HepG2 (cell line): Measurements from ENCODE around the gene PRR14. TPM values are rescaled to one million over a fixed set of nuclear protein-coding genes. Genes with fewer than 3 reads are reported as not detected.

ENCODE experiments used
- ATAC-seq: fragments of 200-7000 bp; cut with Tn5 transposase; 3 replicates; pipeline ENCODE4 v1.9.1; 2020; ENCODE audit warnings: mild to moderate bottlenecking, moderate library complexity
- BruUV-seq: library from RNA; stranded (reverse); fragments of 400-500 nt; replicated peaks from 2 replicates; lab custom pipeline; 2021; lab: Mats Ljungman, UMichigan
- CTCF ChIA-PET: fragments of 300-600 bp; formaldehyde crosslinking; extraction: SDS; loops from one replicate; lab custom pipeline; 2021; ENCODE audit warnings: low total read pairs, inconsistent platforms, low intra/inter-chr PET ratio; lab: Yijun Ruan, JAX
- POLR2A ChIA-PET: fragments of 350-600 bp; sonication (Branson Sonifier 250); formaldehyde crosslinking; loops from one replicate; lab custom pipeline; 2020; ENCODE audit warnings: antibody characterized with exemption, inconsistent platforms; lab: Yijun Ruan, JAX
- DNase-seq: peaks from one replicate; pipeline ENCODE4 v3.0.0-alpha.2; 2015; ENCODE audit warnings: low spot score
- FAIRE-seq: peaks from 3 replicates; lab custom pipeline; 2011; peaks lifted over from hg19 to GRCh38; lab: Jason Lieb, UNC
- H2AFZ ChIP-seq: one replicate; pipeline ENCODE4 v1.6.1; 2011; ENCODE audit warnings: low read length, inconsistent platforms
- H3K27ac ChIP-seq: fragments of 300-600 bp; 3 replicates; pipeline ENCODE4 v1.8.0; 2011; ENCODE audit warnings: mixed run types, mild to moderate bottlenecking, mixed read lengths, low read length, inconsistent platforms; ENCODE audit not compliant: insufficient read depth; ENCODE audit errors: extremely low read length
- H3K27me3 ChIP-seq, 2 experiments: fragments of 200-600 bp in 1 of 2; 2 replicates in 1 of 2; 3 replicates in 1 of 2; pipeline versions ENCODE4 v1.6.0 to v1.8.0; 2011; ENCODE audit warnings: low read length in 2 of 2, mild to moderate bottlenecking in 2 of 2, moderate library complexity in 2 of 2, inconsistent platforms in 1 of 2; ENCODE audit not compliant: insufficient read depth in 2 of 2, control insufficient read depth in 1 of 2
- H3K36me3 ChIP-seq, 2 experiments: fragments of 200-600 bp in 1 of 2; replicated peaks in 1 of 2; 2 replicates in 1 of 2; 3 replicates in 1 of 2; pipeline versions ENCODE4 v1.5.1 to v1.8.0; 2011; ENCODE audit warnings: low read length in 2 of 2, inconsistent platforms in 1 of 2; ENCODE audit not compliant: insufficient read depth in 2 of 2, control insufficient read depth in 1 of 2
- H3K4me1 ChIP-seq: 2 replicates; pipeline ENCODE4 v1.5.1; 2012; ENCODE audit warnings: low read length, inconsistent platforms; ENCODE audit not compliant: insufficient read depth
- H3K4me2 ChIP-seq: 2 replicates; pipeline ENCODE4 v1.6.0; 2011; ENCODE audit warnings: low read depth, low read length, inconsistent platforms
- H3K4me3 ChIP-seq, 3 experiments: fragments of 200-600 bp in 1 of 3; sonication (generic), shearing (Covaris generic) in 1 of 3; replicated peaks in 1 of 3; 2 replicates each; pipeline ENCODE4 v1.5.1; 2011 to 2016; ENCODE audit warnings: low read length in 3 of 3, inconsistent platforms in 2 of 3, low read depth in 2 of 3, mild to moderate bottlenecking in 2 of 3, control low read depth in 1 of 3, mixed read lengths in 1 of 3; ENCODE audit not compliant: insufficient read depth in 1 of 3
- H3K79me2 ChIP-seq: one replicate; pipeline ENCODE4 v1.6.1; 2011; ENCODE audit warnings: low read length, inconsistent platforms; ENCODE audit not compliant: insufficient read depth
- H3K9ac ChIP-seq: 2 replicates; pipeline ENCODE4 v1.6.0; 2011; ENCODE audit warnings: mild to moderate bottlenecking, low read depth, low read length, inconsistent platforms; ENCODE audit not compliant: insufficient read depth
- H3K9me3 ChIP-seq: 2 replicates; pipeline ENCODE4 v1.5.1; 2012; ENCODE audit warnings: mild to moderate bottlenecking, low read length
- H4K20me1 ChIP-seq: 2 replicates; pipeline ENCODE4 v1.6.0; 2011; ENCODE audit warnings: inconsistent platforms, mild to moderate bottlenecking, low read length, moderate library complexity; ENCODE audit not compliant: insufficient read depth
- AGO2 ChIP-seq: fragments of 200-400 bp; formaldehyde crosslinking; optimal IDR thresholded peaks from 2 replicates; pipeline ENCODE3; 2017; ENCODE audit warnings: mild to moderate bottlenecking, low read depth, low read length, moderate library complexity
- CREB3 ChIP-seq: sonication (generic); formaldehyde crosslinking; IDR thresholded peaks from 2 replicates; pipeline ENCODE4 v1.5.0; 2020; ENCODE audit warnings: missing genetic modification reagents
- HNRNPL ChIP-seq: fragments of 200-400 bp; formaldehyde crosslinking; IDR thresholded peaks from 2 replicates; pipeline ENCODE4 v1.6.1; 2017; ENCODE audit warnings: mild to moderate bottlenecking, low read depth, low read length
- KDM4B ChIP-seq: sonication (generic); formaldehyde crosslinking; IDR thresholded peaks from 2 replicates; pipeline ENCODE4 v1.4.0; 2020; ENCODE audit warnings: missing genetic modification reagents
- KDM5A ChIP-seq: fragments of 200-600 bp; sonication (generic); IDR thresholded peaks from 2 replicates; pipeline ENCODE4 v1.7.0; 2018; ENCODE audit warnings: antibody characterized with exemption, mild to moderate bottlenecking, low read length, borderline replicate concordance
- REST ChIP-seq, 2 experiments: IDR thresholded peaks; 2 replicates each; pipeline ENCODE4 v1.6.1; 2011 to 2012; ENCODE audit warnings: low read length in 2 of 2, borderline replicate concordance in 1 of 2, low read depth in 1 of 2, mild to moderate bottlenecking in 1 of 2, moderate library complexity in 1 of 2
- ZNF12 ChIP-seq: sonication (generic); formaldehyde crosslinking; IDR thresholded peaks from 2 replicates; pipeline ENCODE4 v1.5.0; 2020; ENCODE audit warnings: missing genetic modification reagents
- ZNF274 ChIP-seq: sonication (generic); formaldehyde crosslinking; IDR thresholded peaks from 2 replicates; pipeline ENCODE4 v1.5.1; 2020; ENCODE audit warnings: mild to moderate bottlenecking, missing genetic modification reagents
- ZNF280B ChIP-seq: sonication (generic); formaldehyde crosslinking; IDR thresholded peaks from 2 replicates; pipeline ENCODE4 v1.5.0; 2020; ENCODE audit warnings: missing genetic modification reagents, mild to moderate bottlenecking, borderline replicate concordance
- ZNF703 ChIP-seq: sonication (generic); formaldehyde crosslinking; IDR thresholded peaks from 2 replicates; pipeline ENCODE4 v1.5.1; 2020; ENCODE audit warnings: missing genetic modification reagents, mild to moderate bottlenecking, moderate library complexity, borderline replicate concordance
- WGBS: methylation state at CpG from one replicate; pipeline ENCODE4 v1.1.6; 2017; ENCODE audit warnings: low lambda C conversion rate; 5-methylcytosine and 5-hydroxymethylcytosine counted together
- in situ Hi-C: cut with HindIII; loops from 2 replicates; pipeline ENCODE4 v1.10.0; 2017; ENCODE audit warnings: low pct_unique_long_range_greater_than_20kb; ENCODE audit not compliant: extremely low pct_ligation_motif_present
- intact Hi-C: fragments of 100-400 bp; cut with micrococcal nuclease; formaldehyde crosslinking; loops from one replicate; pipeline ENCODE4 v1.10.0; 2022; ENCODE audit not compliant: unreplicated experiment
- polyA plus RNA-seq, 8 experiments: library from polyadenylated mRNA; depleted of rRNA in 3 of 8; stranded (reverse) in 7 of 8; unstranded in 1 of 8; fragments of >200 nt; fragmentation: Illumina TruSeq in 4 of 8; extraction: Trizol in 4 of 8; gene quantifications; 2 replicates each; pipeline versions ENCODE4 v1.2.1 to v1.2.3, GENCODE V29; 2011 to 2016; ENCODE audit warnings: low read depth in 4 of 8, missing spikeins in 1 of 8, mixed read lengths in 1 of 8; ENCODE audit not compliant: insufficient read depth in 1 of 8
- total RNA-seq, 5 experiments: library from RNA; depleted of rRNA; stranded (reverse); fragments of >200 nt; fragmentation: Illumina TruSeq; extraction: Trizol; gene quantifications; 2 replicates each; pipeline ENCODE4 v1.2.3, GENCODE V29; 2016; ENCODE audit warnings: low read depth in 1 of 5

PRR14 gene
- total and polyA plus RNA-seq, 2 of the 13 experiments (the other 11 are each of a cell fraction or from before 2014, with no cell fraction given), result 8.4 to 11.0 TPM

- POLR2A ChIA-PET, result interaction anchor here (1.2 kb wide), 1 partner anchor 92 kb away, joined by 3 read pairs; the partner anchor contains the start of gene PHKG2
- peaks cover 28% of the 10 kb centered on the region for H3K4me1 ChIP-seq
- BruUV-seq, result no TSS peak
- CTCF ChIA-PET, result no interaction called here
- ATAC-seq, result no peak
- H3K27me3 ChIP-seq, result no peaks in the 10 kb centered on the region; a peak in 1 of 5 replicates
- TF ChIP-seq ZNF274 (CRISPR knock-in tag) (no peak), AGO2 (peak; percentile 31), HNRNPL (no peak)
- no peak overlapping the region for H3K27ac ChIP-seq
- peaks cover 22% of the 10 kb centered on the region for H3K79me2 ChIP-seq
- in situ Hi-C loops (loop anchor here (25.0 kb wide), 1 partner anchor 844 kb away; the partner anchor contains the start of genes MAZ, MVP, PAGR1 and PRRT2), intact Hi-C loops (loop anchor here (10.0 kb wide), 2 partner anchors 131 to 571 kb away; partner anchors contain the start of gene ZNF768)
- H2AFZ ChIP-seq, result no peak overlapping the region
- H3K4me3 ChIP-seq, result no peak overlapping the region
- peaks cover 9 to 38% of the 10 kb centered on the region in 2 experiments; a peak in 4 of 5 replicates for H3K36me3 ChIP-seq
- no peak overlapping the region for H3K4me2 ChIP-seq
- FAIRE-seq, result no peak
- H3K9ac ChIP-seq, result no peak overlapping the region
- no peak for DNase-seq
- no peaks in the 10 kb centered on the region for H3K9me3 ChIP-seq
- H4K20me1 ChIP-seq, result peaks cover 13% of the 10 kb centered on the region; the same call in 1 of the 2 replicates
- WGBS, result 100% methylated on average over 6 of the region's 12 CpGs
Measured at GRCh38 chr16:30655815-30656347, 5.1 kb downstream of the PRR14 start.

GRCh38 chr16:30656388-30656787, 5.6 kb downstream of the PRR14 start:
- intact Hi-C loops, result loop anchor here (10.0 kb wide), 2 partner anchors 132 to 572 kb away; partner anchors contain the start of gene ZNF768
- Histone ChIP-seq H3K4me2 (no peak overlapping the region), H2AFZ (no peak overlapping the region), H3K4me1 (peaks cover 33% of the 10 kb centered on the region), H3K4me3 (no peak overlapping the region), H3K9me3 (no peaks in the 10 kb centered on the region), H3K36me3 (peaks cover 14 to 43% of the 10 kb centered on the region in 2 experiments), H3K79me2 (peaks cover 27% of the 10 kb centered on the region), H3K27me3 (no peaks in the 10 kb centered on the region; a peak in 1 of 5 replicates), H4K20me1 (peaks cover 18% of the 10 kb centered on the region; the same call in 1 of the 2 replicates), H3K27ac (no peak overlapping the region), H3K9ac (no peak overlapping the region)
- POLR2A ChIA-PET, result interaction anchor here (0.8 to 1.2 kb wide), 2 partner anchors 22 to 92 kb away, joined by 3 read pairs; partner anchors contain the start of gene PHKG2
- ATAC-seq, result no peak
- in situ Hi-C loops, result loop anchor here (25.0 kb wide), 1 partner anchor 844 kb away; the partner anchor contains the start of genes MAZ, MVP, PAGR1 and PRRT2
- DNase-seq, result no peak
- no peak for FAIRE-seq
- CTCF ChIA-PET, result no interaction called here
- WGBS, result 97% methylated on average over 8 of the region's 8 CpGs
- no TSS peak for BruUV-seq
- TF ChIP-seq ZNF703 (CRISPR knock-in tag) (no peak), ZNF12 (no peak), ZNF280B (CRISPR knock-in tag) (no peak), KDM5A (no peak), REST (IDR thresholded peaks at IDR 0.05; ENCODE audit: borderline replicate concordance in 1 of 2, low read depth in 1 of 2, low read length in 2 of 2) (no peak), CREB3 (CRISPR knock-in tag) (no peak), KDM4B (CRISPR knock-in tag) (no peak)
